Fibroblast of villous mesenchyme (primary cell): ENCODE data around the gene TGFBR3. TPM values are rescaled to one million over a fixed set of nuclear protein-coding genes. Genes with fewer than 3 reads are reported as not detected.

Source experiments
- DNase-seq: peaks from one replicate; pipeline ENCODE4 v3.0.0-alpha.2; 2010; ENCODE audit warnings: low read depth
- H3K4me3 ChIP-seq: 2 replicates; pipeline ENCODE4 v1.5.1; 2011; ENCODE audit warnings: low read depth, mild to moderate bottlenecking, low read length
- CTCF ChIP-seq: IDR thresholded peaks from 2 replicates; pipeline ENCODE4 v1.5.1; 2012; ENCODE audit warnings: low read depth, mild to moderate bottlenecking, low read length; ENCODE audit not compliant: insufficient read depth
- total RNA-seq: library from RNA; depleted of rRNA; stranded (reverse); fragments of >200 nt; gene quantifications from 2 replicates; pipeline ENCODE4 v1.2.3, GENCODE V29; 2012

Gene TGFBR3
- total RNA-seq, 1 donor = 17.7 TPM

- TF ChIP-seq CTCF = no peak
- peak; percentile 87 for DNase-seq
- H3K4me3 ChIP-seq = no peak overlapping the region
Observed at GRCh38 chr1:91831132-91831930, 54.6 kb downstream of the TGFBR3 start.

- TF ChIP-seq CTCF = peak; percentile 53
Observed at GRCh38 chr1:91830242-91831131, 55.5 kb downstream of the TGFBR3 start.

GRCh38 chr1:91829293-91830153, 56.4 kb downstream of the TGFBR3 start:
- DNase-seq = no peak
- no peak for TF ChIP-seq CTCF
- H3K4me3 ChIP-seq = no peak overlapping the region

More at GRCh38 chr1:91830242-91831131, 55.5 kb downstream of the TGFBR3 start:
- H3K4me3 ChIP-seq = no peak overlapping the region
- DNase-seq = peak; percentile 90

- no peak for TF ChIP-seq CTCF
- no peak overlapping the region for H3K4me3 ChIP-seq
- DNase-seq = no peak
Observed at GRCh38 chr1:91828583-91829281, 57.2 kb downstream of the TGFBR3 start.

GRCh38 chr1:91827459-91828321, 58.3 kb downstream of the TGFBR3 start:
- no peak for TF ChIP-seq CTCF
- no peak for DNase-seq
- no peak overlapping the region for H3K4me3 ChIP-seq
